Heart left ventricle (tissue), 13 donors: ENCODE results near the gene MAPK13.

ENCODE experiments used
- CTCF ChIP-seq, 12 donors: fragments of 200-600 bp; sonication (generic) in 4 of 12; IDR thresholded peaks; one replicate each; pipeline versions ENCODE4 v1.5.0 to v1.8.0; 2018 to 2022; ENCODE audit warnings: antibody characterized with exemption in 12 of 12, mild to moderate bottlenecking in 5 of 12
- POLR2A ChIP-seq, 2 donors: fragments of 450-650 bp; IDR thresholded peaks; one replicate each; pipeline ENCODE4 v1.6.1; 2017; ENCODE audit warnings: antibody characterized with exemption in 2 of 2, mild to moderate bottlenecking in 2 of 2, moderate library complexity in 2 of 2
- donor health status: ischemic (EF 13 %, LVEDD 7.1; RV severe dilation, severe dysfunction).
- donor health status: DM: no; HTN: yes; CAD: no.
- donor health status: DM: no; HTN: no; CAD: no.
- donor health status: ischemic (EF 25% LVEDD 6.9; RV normal size, moderate dysfunction).
- donor health status: ischemic (EF 25% LVEDD 5.7; RV mildly dilated, moderate dysfunction).
- donor health status: ischemic (EF 35%, LVEDD 5.7; RV mildly dilated, moderate dysfunction).
- donor health status: nonischemic (EF 11% LVEDD 7.7; RV severe dilation, severe dysfunction).
- donor health status: DM: yes; HTN: yes; CAD: no.
- donor health status: PGD.
- donor health status: ischemic (EF 29% LVEDD 5.4; RV normal size, mild dysfunction).
- donor health status: nonischemic (EF 23%, LVEDD 6.1; RV moderate dilation, normal function).

DNA sequence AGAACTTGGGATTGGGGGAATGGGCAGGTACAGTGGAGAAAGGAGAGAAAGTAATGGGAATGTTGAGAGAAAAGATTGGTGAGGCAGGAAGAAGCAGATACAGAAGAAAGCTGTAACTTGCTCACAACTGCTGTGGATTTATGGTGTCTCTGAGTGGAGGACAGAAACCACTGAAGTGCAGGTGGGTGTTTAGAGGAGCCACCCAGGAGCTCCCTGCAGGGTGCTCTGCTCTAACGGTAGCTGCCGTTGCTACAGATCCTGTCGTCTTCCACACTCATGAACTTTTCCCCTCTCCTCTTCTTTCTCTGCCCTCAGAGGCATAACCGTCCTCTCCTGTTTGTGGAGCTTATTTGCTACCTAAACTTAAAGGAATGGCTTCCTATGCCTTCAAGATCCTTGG, 27.5 kb upstream of the MAPK13 start:
- TF ChIP-seq CTCF (IDR thresholded peaks at IDR 0.05) (no peak), POLR2A (IDR thresholded peaks at IDR 0.05) (no peak)
